Measurements from ENCODE around the gene PHF3.

GRCh38 chr6:63610944-63611343, 24.7 kb upstream of the PHF3 start:
- no peak for TF ChIP-seq CTCF (IDR thresholded peaks at IDR 0.05)
- no peak for TF ChIP-seq EZH2 (IDR thresholded peaks at IDR 0.05; ENCODE audit: borderline replicate concordance, insufficient read depth, low read depth, low read length, poor library complexity, severe bottlenecking)
